NCI-H345 treated with DMSO at 0.1 percent for 48 hours (cell line): Measurements from ENCODE around the gene RELB.
"Not testable (repeated sequence)": the region's sequence is repeated elsewhere in the genome, so short reads cannot be mapped to it uniquely, and the experiment has no call there.

Experiments
- DNase-seq: peaks from one replicate; lab custom pipeline; 2025; ENCODE audit not compliant: unreplicated experiment; lab: John Stamatoyannopoulos, UW

RELB gene

GRCh38 chr19:45001087-45001739, at the start of gene RELB:
TSS of gene RELB (plus strand) at chr19:45001464. CDS start at chr19:45001580, 116 bp downstream.
- peak; percentile 37 for DNase-seq

GRCh38 chr19:44954278-44954648, 47.0 kb upstream of the RELB start:
- no peak for DNase-seq

GRCh38 chr19:44954649-44955504, 46.4 kb upstream of the RELB start, which contains the start of gene CLPTM1:
TSS of gene CLPTM1 (plus strand) at chr19:44955380. CDS start at chr19:44955396, 16 bp downstream.
- peak; percentile 83 for DNase-seq

- DNase-seq: no peak
These were observed 45.5 kb upstream of the RELB start for GRCh38 chr19:44955505-44956439.

GRCh38 chr19:44957526-44957925, 43.7 kb upstream of the RELB start:
- DNase-seq: no peak

- DNase-seq: no peak
These were observed 43.2 kb upstream of the RELB start for GRCh38 chr19:44958090-44958489.

- no peak for DNase-seq
These were observed 41.6 kb upstream of the RELB start for GRCh38 chr19:44959691-44960090.

GRCh38 chr19:44960906-44961728, 40.1 kb upstream of the RELB start:
- DNase-seq: no peak

GRCh38 chr19:44961821-44962220, 39.4 kb upstream of the RELB start:
- no peak for DNase-seq

GRCh38 chr19:44968118-44968517, 33.1 kb upstream of the RELB start:
- DNase-seq: no peak

GRCh38 chr19:44968670-44969069, 32.6 kb upstream of the RELB start:
- DNase-seq: no peak

- DNase-seq: no peak
These were observed 31.8 kb upstream of the RELB start for GRCh38 chr19:44969437-44969836.

- DNase-seq: not testable (repeated sequence)
These were observed 29.8 kb upstream of the RELB start for GRCh38 chr19:44971451-44971850.

GRCh38 chr19:44972802-44973201, 28.5 kb upstream of the RELB start:
- DNase-seq: no peak

GRCh38 chr19:44973982-44974735, 27.1 kb upstream of the RELB start:
- no peak for DNase-seq

GRCh38 chr19:44974857-44975256, 26.4 kb upstream of the RELB start:
- no peak for DNase-seq

GRCh38 chr19:44975444-44975843, 25.8 kb upstream of the RELB start:
- DNase-seq: no peak

- DNase-seq: no peak
These were observed 17.3 kb upstream of the RELB start for GRCh38 chr19:44984005-44984404.

- DNase-seq: no peak
These were observed 15.8 kb upstream of the RELB start for GRCh38 chr19:44985445-44985844.

- no peak for DNase-seq
These were observed 14.9 kb upstream of the RELB start for GRCh38 chr19:44986389-44986788.
